ENCODE results near the gene ZNF638. TPM values are rescaled to one million over a fixed set of nuclear protein-coding genes. Genes with fewer than 3 reads are reported as not detected.

ZNF638 gene
- total RNA-seq, 1 experiment from 2014 or later, result 108 TPM

GRCh38 chr2:71358931-71359671 is 27.5 kb downstream of the ZNF638 start:
- no peaks in the 10 kb centered on the region for H3K9me2 ChIP-seq (ENCODE audit: insufficient read depth)
- H4K20me1 ChIP-seq (ENCODE audit: insufficient read depth), result peaks cover 28% of the 10 kb centered on the region
- H3K27ac ChIP-seq (ENCODE audit: low read depth, low read length), result no peak overlapping the region
- no peaks in the 10 kb centered on the region for H3K27me3 ChIP-seq (ENCODE audit: insufficient read depth, low read length)
- H3K4me1 ChIP-seq (ENCODE audit: control insufficient read depth in 1 of 2, insufficient read depth in 2 of 2, low read length in 2 of 2), result no peaks in the 10 kb centered on the region
- H3K4me2 ChIP-seq (ENCODE audit: low read length), result no peak overlapping the region
- CTCF ChIA-PET, result no interaction called here
- H3K9me3 ChIP-seq (ENCODE audit: control insufficient read depth in 1 of 2, insufficient read depth in 1 of 2, low read depth in 1 of 2, low read length in 2 of 2), result no peaks in the 10 kb centered on the region
- DNase-seq (ENCODE audit: low read depth, low spot score) (no peak), ATAC-seq (no peak)
- H3K79me2 ChIP-seq (ENCODE audit: insufficient read depth, low read length), result peaks cover 97% of the 10 kb centered on the region
- no peak for TF ChIP-seq ZNF274 (IDR thresholded peaks at IDR 0.05; ENCODE audit: low read depth, low read length)
- TF ChIP-seq SP1 (IDR thresholded peaks at IDR 0.05; ENCODE audit: low read depth), result no peak
- no peak for TF ChIP-seq CTCF (IDR thresholded peaks at IDR 0.05 in 2 of 3, conservative IDR thresholded peaks at IDR 0.05 in 1 of 3; ENCODE audit: borderline replicate concordance in 1 of 3, insufficient read depth in 1 of 3, low read depth in 2 of 3, low read length in 2 of 3)
- TF ChIP-seq REST (IDR thresholded peaks at IDR 0.05; ENCODE audit: low read depth), result no peak
- TF ChIP-seq YY1 (IDR thresholded peaks at IDR 0.05; ENCODE audit: extremely low read depth, insufficient replicate concordance, low read depth, low read length), result no peak
- no peak for TF ChIP-seq MAX (IDR thresholded peaks at IDR 0.05)
- intact Hi-C loops (cut with micrococcal nuclease), result loop anchor here (10.0 kb wide), 1 partner anchor 224 kb away; the partner anchor contains the start of genes MCEE and MPHOSPH10
- H3K9ac ChIP-seq (ENCODE audit: low read length), result no peak overlapping the region
- peaks cover 26 to 64% of the 10 kb centered on the region in 2 experiments for H3K36me3 ChIP-seq (ENCODE audit: control insufficient read depth in 1 of 2, insufficient read depth in 2 of 2, low read length in 2 of 2)
- no peak overlapping the region for H3K4me3 ChIP-seq (replicated peaks in 1 of 2; ENCODE audit: low read depth in 1 of 2, low read length in 2 of 2)
- RAD21 ChIA-PET (ENCODE audit: low non-redundant PET in 1 of 2, low total read pairs in 2 of 2, uncharacterized antibody in 2 of 2, unreplicated experiment in 2 of 2), result no interaction called here
- POLR2A ChIA-PET, result no interaction called here
- no peak overlapping the region for H2AFZ ChIP-seq (ENCODE audit: low read depth, low read length, poor library complexity, severe bottlenecking)
- BruUV-seq (replicated peaks), result no TSS peak
